Measurements from ENCODE around the gene LDLRAD4.

Gene LDLRAD4

GRCh38 chr18:13246591-13246990, 28.0 kb downstream of the LDLRAD4 start:
- FAIRE-seq: no peak
- no peak for DNase-seq (ENCODE audit: insufficient read length, low spot score)
- TF ChIP-seq POU2F2 (IDR thresholded peaks at IDR 0.05; ENCODE audit: low read depth, low read length) (no peak), TAF1 (IDR thresholded peaks at IDR 0.05; ENCODE audit: low read depth, low read length) (no peak), SPI1 (IDR thresholded peaks at IDR 0.05; ENCODE audit: low read depth, low read length) (no peak), POLR2A (IDR thresholded peaks at IDR 0.05; ENCODE audit: low read depth, low read length) (no peak), PAX5 (IDR thresholded peaks at IDR 0.05; ENCODE audit: insufficient read depth, low read length, severe bottlenecking) (no peak), POLR2AphosphoS5 (IDR thresholded peaks at IDR 0.05; ENCODE audit: low read depth, low read length) (no peak)

GRCh38 chr18:13247506-13247905, 28.9 kb downstream of the LDLRAD4 start:
- TF ChIP-seq POLR2A (IDR thresholded peaks at IDR 0.05; ENCODE audit: low read depth, low read length) (no peak), POU2F2 (IDR thresholded peaks at IDR 0.05; ENCODE audit: low read depth, low read length) (no peak), POLR2AphosphoS5 (IDR thresholded peaks at IDR 0.05; ENCODE audit: low read depth, low read length) (no peak), TAF1 (IDR thresholded peaks at IDR 0.05; ENCODE audit: low read depth, low read length) (no peak), PAX5 (IDR thresholded peaks at IDR 0.05; ENCODE audit: insufficient read depth, low read length, severe bottlenecking) (no peak), SPI1 (IDR thresholded peaks at IDR 0.05; ENCODE audit: low read depth, low read length) (no peak)
- DNase-seq (ENCODE audit: insufficient read length, low spot score) (no peak), FAIRE-seq (no peak)

- no peak for TF ChIP-seq POLR2AphosphoS5 (IDR thresholded peaks at IDR 0.05; ENCODE audit: low read depth, low read length)
- TF ChIP-seq TAF1 (IDR thresholded peaks at IDR 0.05; ENCODE audit: low read depth, low read length): no peak
- FAIRE-seq (no peak), DNase-seq (ENCODE audit: insufficient read length, low spot score) (no peak)
Measured at GRCh38 chr18:13252686-13253410, 34.3 kb downstream of the LDLRAD4 start.

GRCh38 chr18:13253786-13254688, 35.5 kb downstream of the LDLRAD4 start:
- TF ChIP-seq POLR2AphosphoS5 (IDR thresholded peaks at IDR 0.05; ENCODE audit: low read depth, low read length) (no peak), TAF1 (IDR thresholded peaks at IDR 0.05; ENCODE audit: low read depth, low read length) (no peak), POU2F2 (IDR thresholded peaks at IDR 0.05; ENCODE audit: low read depth, low read length) (no peak), POLR2A (IDR thresholded peaks at IDR 0.05; ENCODE audit: low read depth, low read length) (no peak), PAX5 (IDR thresholded peaks at IDR 0.05; ENCODE audit: insufficient read depth, low read length, severe bottlenecking) (no peak), SPI1 (IDR thresholded peaks at IDR 0.05; ENCODE audit: low read depth, low read length) (no peak)
- DNase-seq (ENCODE audit: insufficient read length, low spot score) (no peak), FAIRE-seq (no peak)

GRCh38 chr18:13254971-13255927, 36.7 kb downstream of the LDLRAD4 start:
- TF ChIP-seq POLR2AphosphoS5 (IDR thresholded peaks at IDR 0.05; ENCODE audit: low read depth, low read length) (no peak), TAF1 (IDR thresholded peaks at IDR 0.05; ENCODE audit: low read depth, low read length) (no peak), POLR2A (IDR thresholded peaks at IDR 0.05; ENCODE audit: low read depth, low read length) (no peak)
- DNase-seq (ENCODE audit: insufficient read length, low spot score): no peak
- no peak for FAIRE-seq

GRCh38 chr18:13256444-13257305, 38.1 kb downstream of the LDLRAD4 start:
- TF ChIP-seq POLR2AphosphoS5 (IDR thresholded peaks at IDR 0.05; ENCODE audit: low read depth, low read length): no peak
- TF ChIP-seq POLR2A (IDR thresholded peaks at IDR 0.05; ENCODE audit: low read depth, low read length): no peak
- no peak for TF ChIP-seq POU2F2 (IDR thresholded peaks at IDR 0.05; ENCODE audit: low read depth, low read length)
- no peak for TF ChIP-seq SPI1 (IDR thresholded peaks at IDR 0.05; ENCODE audit: low read depth, low read length)
- TF ChIP-seq PAX5 (IDR thresholded peaks at IDR 0.05; ENCODE audit: insufficient read depth, low read length, severe bottlenecking): no peak
- TF ChIP-seq TAF1 (IDR thresholded peaks at IDR 0.05; ENCODE audit: low read depth, low read length): no peak
- FAIRE-seq (no peak), DNase-seq (ENCODE audit: insufficient read length, low spot score) (no peak)

- no peak for FAIRE-seq
- TF ChIP-seq TAF1 (IDR thresholded peaks at IDR 0.05; ENCODE audit: low read depth, low read length): no peak
- no peak for TF ChIP-seq PAX5 (IDR thresholded peaks at IDR 0.05; ENCODE audit: insufficient read depth, low read length, severe bottlenecking)
- TF ChIP-seq POU2F2 (IDR thresholded peaks at IDR 0.05; ENCODE audit: low read depth, low read length): no peak
- TF ChIP-seq POLR2A (IDR thresholded peaks at IDR 0.05; ENCODE audit: low read depth, low read length): no peak
- no peak for TF ChIP-seq POLR2AphosphoS5 (IDR thresholded peaks at IDR 0.05; ENCODE audit: low read depth, low read length)
- no peak for TF ChIP-seq SPI1 (IDR thresholded peaks at IDR 0.05; ENCODE audit: low read depth, low read length)
- no peak for DNase-seq (ENCODE audit: insufficient read length, low spot score)
Measured at GRCh38 chr18:13257361-13257980, 38.9 kb downstream of the LDLRAD4 start.

- DNase-seq (ENCODE audit: insufficient read length, low spot score) (no peak), FAIRE-seq (no peak)
- no peak for TF ChIP-seq SPI1 (IDR thresholded peaks at IDR 0.05; ENCODE audit: low read depth, low read length)
- TF ChIP-seq POLR2AphosphoS5 (IDR thresholded peaks at IDR 0.05; ENCODE audit: low read depth, low read length): no peak
- TF ChIP-seq POLR2A (IDR thresholded peaks at IDR 0.05; ENCODE audit: low read depth, low read length): no peak
Measured at GRCh38 chr18:13258921-13259320, 40.4 kb downstream of the LDLRAD4 start.

Measured in GM12891 (cell line).